ENCODE data around the gene AKAP6.

The AKAP6 gene

DNA sequence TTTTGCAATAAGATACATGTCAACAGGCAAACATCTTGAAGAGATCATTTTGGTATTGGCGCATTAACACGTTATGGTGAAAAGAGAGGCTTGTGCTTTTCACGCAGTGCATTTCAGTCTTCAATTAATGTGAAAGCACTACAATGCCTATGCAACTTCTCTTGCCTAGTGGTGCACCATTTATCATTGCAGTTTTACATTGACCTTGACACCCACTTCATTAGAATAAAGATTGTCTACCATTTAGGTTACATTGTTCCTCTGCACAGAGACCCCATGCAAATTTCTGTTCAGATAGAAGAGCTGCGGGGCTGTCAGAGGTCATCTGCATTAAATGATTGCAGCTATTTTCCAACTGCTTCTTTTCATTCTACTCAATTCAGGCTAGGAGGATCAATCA, 397.4 kb downstream of the AKAP6 start:
- Mint-ChIP-seq H3K4me1 (ENCODE audit: low read depth) (peaks cover 4% of the 10 kb centered on the region), H3K27ac (no peak overlapping the region), H3K4me3 (no peak overlapping the region), H3K27me3 (ENCODE audit: low read depth) (no peaks in the 10 kb centered on the region), H3K9me3 (no peaks in the 10 kb centered on the region), H3K36me3 (ENCODE audit: low read depth) (no peaks in the 10 kb centered on the region)
- no peak for DNase-seq (ENCODE audit: low spot score)

DNA sequence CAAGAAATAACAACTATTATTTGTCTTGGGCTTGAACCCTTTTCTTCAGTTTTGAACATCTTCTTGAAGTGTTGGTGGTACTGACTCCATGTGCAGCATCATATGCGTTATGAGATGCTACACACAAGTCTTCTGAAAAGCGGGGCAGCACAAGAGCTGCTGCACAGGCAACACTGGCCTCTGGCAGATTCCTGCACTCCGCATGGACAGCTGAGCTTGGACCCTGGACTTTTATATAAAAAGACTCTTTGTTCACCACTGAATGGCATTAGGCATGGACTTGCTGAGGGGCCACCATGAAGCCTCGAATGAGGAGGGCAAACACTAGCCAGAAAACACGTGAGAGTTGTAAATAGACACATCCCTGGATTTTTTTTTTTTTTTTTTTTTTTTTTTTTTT, 398.7 kb downstream of the AKAP6 start:
- Mint-ChIP-seq H3K36me3 (ENCODE audit: low read depth) (no peaks in the 10 kb centered on the region), H3K27me3 (ENCODE audit: low read depth) (no peaks in the 10 kb centered on the region), H3K9me3 (no peaks in the 10 kb centered on the region), H3K4me3 (no peak overlapping the region), H3K4me1 (ENCODE audit: low read depth) (no peaks in the 10 kb centered on the region), H3K27ac (no peak overlapping the region)
- no peak for DNase-seq (ENCODE audit: low spot score)

DNA sequence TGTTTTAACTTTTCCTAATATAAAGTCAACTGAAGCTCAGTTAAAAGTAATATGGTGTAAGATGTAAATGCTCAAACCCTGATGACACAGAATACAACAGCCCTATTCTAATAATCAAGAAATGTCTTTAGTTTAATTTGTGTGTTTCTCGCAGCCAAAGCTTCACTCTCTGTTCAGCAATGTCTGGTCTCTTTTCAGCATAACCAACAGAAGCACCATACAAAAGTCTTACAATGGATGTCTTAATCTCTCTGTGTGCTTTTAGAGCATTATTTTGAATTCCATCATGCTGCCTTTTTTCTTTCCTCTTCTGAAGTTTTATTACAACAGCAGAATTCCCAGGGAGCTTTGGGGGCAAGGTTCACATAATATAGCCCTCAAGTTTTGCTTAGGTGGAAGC, 399.4 kb downstream of the AKAP6 start:
- H3K27ac Mint-ChIP-seq, result no peak overlapping the region
- H3K4me1 Mint-ChIP-seq (ENCODE audit: low read depth), result no peaks in the 10 kb centered on the region
- DNase-seq (ENCODE audit: low spot score), result no peak
- no peaks in the 10 kb centered on the region for H3K36me3 Mint-ChIP-seq (ENCODE audit: low read depth)
- H3K4me3 Mint-ChIP-seq, result no peak overlapping the region
- H3K27me3 Mint-ChIP-seq (ENCODE audit: low read depth), result no peaks in the 10 kb centered on the region
- H3K9me3 Mint-ChIP-seq, result no peaks in the 10 kb centered on the region

- DNase-seq (ENCODE audit: low spot score), result no peak
- H3K4me1 Mint-ChIP-seq (ENCODE audit: low read depth), result no peaks in the 10 kb centered on the region
- H3K27me3 Mint-ChIP-seq (ENCODE audit: low read depth), result no peaks in the 10 kb centered on the region
These were observed 399.9 kb downstream of the AKAP6 start for GRCh38 chr14:32728976-32729375.

DNA sequence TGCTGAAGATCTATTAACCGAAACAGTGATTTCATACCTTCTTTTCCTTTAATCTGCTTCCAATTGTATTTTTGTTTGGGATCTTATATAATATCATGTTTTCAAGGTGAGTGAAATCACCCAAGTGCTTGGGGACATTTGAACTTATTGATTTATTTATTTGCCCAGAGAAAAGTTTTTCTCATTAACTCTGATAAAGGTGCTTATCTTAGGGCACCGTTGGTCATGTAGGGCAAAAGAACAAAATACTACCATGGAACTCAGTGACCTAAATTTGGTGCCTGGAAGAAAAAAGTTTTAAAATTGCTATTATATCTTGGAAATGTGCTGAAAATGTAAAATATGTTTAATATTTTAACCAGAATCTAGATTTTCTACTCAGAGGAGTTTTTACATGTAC, 402.2 kb downstream of the AKAP6 start:
- no peaks in the 10 kb centered on the region for H3K36me3 Mint-ChIP-seq (ENCODE audit: low read depth)
- no peaks in the 10 kb centered on the region for H3K27me3 Mint-ChIP-seq (ENCODE audit: low read depth)

More at GRCh38 chr14:32728976-32729375, 399.9 kb downstream of the AKAP6 start:
- Mint-ChIP-seq H3K9me3 (no peaks in the 10 kb centered on the region), H3K4me3 (no peak overlapping the region), H3K27ac (no peak overlapping the region), H3K36me3 (ENCODE audit: low read depth) (no peaks in the 10 kb centered on the region)

GRCh38 chr14:32733015-32733414, 403.9 kb downstream of the AKAP6 start:
- no peaks in the 10 kb centered on the region for H3K4me1 Mint-ChIP-seq (ENCODE audit: low read depth)
- no peaks in the 10 kb centered on the region for H3K9me3 Mint-ChIP-seq
- H3K36me3 Mint-ChIP-seq (ENCODE audit: low read depth), result no peaks in the 10 kb centered on the region
- no peak overlapping the region for H3K27ac Mint-ChIP-seq
- H3K27me3 Mint-ChIP-seq (ENCODE audit: low read depth), result no peaks in the 10 kb centered on the region
- no peak for DNase-seq (ENCODE audit: low spot score)
- H3K4me3 Mint-ChIP-seq, result no peak overlapping the region

More for the DNA sequence above, 402.2 kb downstream of the AKAP6 start:
- Mint-ChIP-seq H3K9me3 (no peaks in the 10 kb centered on the region), H3K4me3 (no peak overlapping the region), H3K4me1 (ENCODE audit: low read depth) (no peaks in the 10 kb centered on the region), H3K27ac (no peak overlapping the region)
- no peak for DNase-seq (ENCODE audit: low spot score)

- H3K4me1 Mint-ChIP-seq (ENCODE audit: low read depth), result no peaks in the 10 kb centered on the region
- no peak overlapping the region for H3K4me3 Mint-ChIP-seq
- no peaks in the 10 kb centered on the region for H3K36me3 Mint-ChIP-seq (ENCODE audit: low read depth)
- H3K27ac Mint-ChIP-seq, result no peak overlapping the region
- no peaks in the 10 kb centered on the region for H3K9me3 Mint-ChIP-seq
- DNase-seq (ENCODE audit: low spot score), result no peak
- H3K27me3 Mint-ChIP-seq (ENCODE audit: low read depth), result no peaks in the 10 kb centered on the region
These were observed 405.2 kb downstream of the AKAP6 start for GRCh38 chr14:32734261-32734660.

- no peaks in the 10 kb centered on the region for H3K4me1 Mint-ChIP-seq (ENCODE audit: low read depth)
- H3K9me3 Mint-ChIP-seq, result peaks cover 4% of the 10 kb centered on the region
- DNase-seq (ENCODE audit: low spot score), result no peak
- H3K36me3 Mint-ChIP-seq (ENCODE audit: low read depth), result no peaks in the 10 kb centered on the region
- no peak overlapping the region for H3K27ac Mint-ChIP-seq
- no peaks in the 10 kb centered on the region for H3K27me3 Mint-ChIP-seq (ENCODE audit: low read depth)
- no peak overlapping the region for H3K4me3 Mint-ChIP-seq
These were observed 408.5 kb downstream of the AKAP6 start for GRCh38 chr14:32737621-32738020.

DNA sequence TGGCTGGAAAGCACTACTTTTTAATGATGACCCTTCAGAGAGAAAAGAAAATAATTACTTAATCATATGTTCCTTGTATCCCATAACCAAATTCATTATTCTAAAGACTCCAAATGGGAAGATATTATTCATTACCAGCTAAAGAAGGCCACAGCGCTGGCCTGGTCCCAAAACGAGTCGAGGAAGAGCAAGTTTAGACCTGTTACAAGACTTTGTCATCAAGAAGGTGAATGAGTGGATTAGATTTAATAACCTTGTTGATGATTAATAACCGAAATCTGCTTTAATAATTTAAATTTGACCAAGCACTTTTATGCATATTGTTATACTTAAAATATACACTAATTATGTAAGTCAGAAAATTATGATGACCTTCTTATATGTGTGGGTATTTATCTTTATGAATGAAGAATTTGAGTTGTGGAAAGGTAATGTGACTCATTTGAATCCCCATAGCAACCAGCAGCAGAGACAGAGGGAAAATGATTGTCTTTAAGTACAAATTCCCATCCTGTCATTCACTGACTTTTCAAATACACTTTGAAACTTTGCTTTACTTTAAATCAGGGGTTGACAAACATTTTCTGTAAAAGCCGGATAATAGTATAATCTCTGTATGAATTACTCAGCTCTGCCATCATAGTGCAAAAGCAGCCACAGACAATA, 409.2 kb downstream of the AKAP6 start:
- DNase-seq (ENCODE audit: low spot score), result no peak
- Mint-ChIP-seq H3K4me3 (no peak overlapping the region), H3K9me3 (peaks cover 4% of the 10 kb centered on the region), H3K27ac (no peak overlapping the region), H3K27me3 (ENCODE audit: low read depth) (no peaks in the 10 kb centered on the region), H3K36me3 (ENCODE audit: low read depth) (no peaks in the 10 kb centered on the region), H3K4me1 (ENCODE audit: low read depth) (no peaks in the 10 kb centered on the region)

- Mint-ChIP-seq H3K4me3 (no peak overlapping the region), H3K36me3 (ENCODE audit: low read depth) (no peaks in the 10 kb centered on the region), H3K27me3 (ENCODE audit: low read depth) (no peaks in the 10 kb centered on the region), H3K4me1 (ENCODE audit: low read depth) (no peaks in the 10 kb centered on the region), H3K27ac (no peak overlapping the region), H3K9me3 (peaks cover 4% of the 10 kb centered on the region)
- DNase-seq (ENCODE audit: low spot score), result no peak
These were observed 415.8 kb downstream of the AKAP6 start for GRCh38 chr14:32744811-32745445.

- Mint-ChIP-seq H3K27ac (no peak overlapping the region), H3K27me3 (ENCODE audit: low read depth) (no peaks in the 10 kb centered on the region), H3K4me1 (ENCODE audit: low read depth) (no peaks in the 10 kb centered on the region), H3K36me3 (ENCODE audit: low read depth) (no peaks in the 10 kb centered on the region), H3K9me3 (peaks cover 25% of the 10 kb centered on the region), H3K4me3 (no peak overlapping the region)
- no peak for DNase-seq (ENCODE audit: low spot score)
These were observed 425.1 kb downstream of the AKAP6 start for GRCh38 chr14:32754209-32754608.

DNA sequence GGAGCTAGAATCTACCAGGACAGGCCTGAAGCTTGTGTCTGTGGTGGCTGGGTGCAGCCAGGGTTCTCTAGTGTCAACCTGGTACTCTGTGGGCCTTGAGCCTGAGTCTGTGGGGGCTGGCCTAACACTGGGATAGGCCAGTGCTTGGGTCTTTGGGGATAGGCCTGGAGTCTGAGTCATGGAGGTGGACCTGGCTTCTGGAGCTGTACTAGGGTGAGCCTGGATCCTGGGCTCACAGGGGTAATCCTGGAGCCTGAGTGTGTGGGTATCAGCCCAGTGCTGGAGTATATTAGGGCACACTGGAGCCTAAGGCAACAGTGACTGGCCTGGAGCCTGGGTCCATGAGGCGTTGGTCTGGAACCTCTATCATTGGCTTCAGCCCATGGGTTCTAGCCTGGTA, 427.1 kb downstream of the AKAP6 start:
- Mint-ChIP-seq H3K27ac (no peak overlapping the region), H3K27me3 (ENCODE audit: low read depth) (no peaks in the 10 kb centered on the region), H3K36me3 (ENCODE audit: low read depth) (no peaks in the 10 kb centered on the region), H3K4me3 (no peak overlapping the region), H3K4me1 (ENCODE audit: low read depth) (no peaks in the 10 kb centered on the region), H3K9me3 (peaks cover 25% of the 10 kb centered on the region)
- DNase-seq (ENCODE audit: low spot score), result no peak

DNA sequence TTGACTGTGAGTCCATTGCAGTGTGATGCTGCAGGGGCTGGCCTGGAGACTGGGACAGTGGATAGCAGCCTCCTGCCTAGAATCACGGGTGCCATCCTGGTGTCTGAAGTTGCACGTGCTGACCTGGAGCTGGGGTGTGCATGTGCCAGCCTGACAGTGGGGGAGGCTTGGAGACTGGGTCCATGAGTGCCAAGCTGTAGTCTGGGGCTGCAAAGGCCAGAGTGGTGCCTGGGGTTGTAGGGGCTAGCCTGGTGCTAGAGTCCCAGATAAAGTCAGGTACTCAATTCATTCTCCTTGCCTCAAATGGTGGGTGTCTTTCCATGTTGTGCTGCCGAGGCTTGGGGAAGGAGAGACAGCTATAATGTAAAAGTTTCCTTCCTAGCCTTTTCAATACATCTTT, 427.7 kb downstream of the AKAP6 start:
- DNase-seq (ENCODE audit: low spot score), result no peak
- H3K9me3 Mint-ChIP-seq, result peaks cover 25% of the 10 kb centered on the region
- no peak overlapping the region for H3K27ac Mint-ChIP-seq
- H3K36me3 Mint-ChIP-seq (ENCODE audit: low read depth), result no peaks in the 10 kb centered on the region
- no peaks in the 10 kb centered on the region for H3K4me1 Mint-ChIP-seq (ENCODE audit: low read depth)
- no peak overlapping the region for H3K4me3 Mint-ChIP-seq
- no peaks in the 10 kb centered on the region for H3K27me3 Mint-ChIP-seq (ENCODE audit: low read depth)

GRCh38 chr14:32757568-32757967, 428.5 kb downstream of the AKAP6 start:
- no peak for DNase-seq (ENCODE audit: low spot score)
- no peak overlapping the region for H3K4me3 Mint-ChIP-seq
- no peaks in the 10 kb centered on the region for H3K4me1 Mint-ChIP-seq (ENCODE audit: low read depth)
- H3K27ac Mint-ChIP-seq, result no peak overlapping the region
- H3K27me3 Mint-ChIP-seq (ENCODE audit: low read depth), result no peaks in the 10 kb centered on the region
- no peaks in the 10 kb centered on the region for H3K36me3 Mint-ChIP-seq (ENCODE audit: low read depth)
- H3K9me3 Mint-ChIP-seq, result peaks cover 25% of the 10 kb centered on the region
